Bronchial epithelial cell (primary cell): ENCODE data around the gene HOXA4. TPM values are rescaled to one million over a fixed set of nuclear protein-coding genes. Genes with fewer than 3 reads are reported as not detected.

Experiments
- DNase-seq: peaks from one replicate; pipeline ENCODE4 v3.0.0-alpha.2; 2010; ENCODE audit warnings: low read depth
- FAIRE-seq: peaks from 2 replicates; lab custom pipeline; 2011; peaks lifted over from hg19 to GRCh38; lab: Jason Lieb, UNC
- H3K27me3 ChIP-seq: 2 replicates; pipeline ENCODE4 v1.5.1; 2011; ENCODE audit warnings: low read length; ENCODE audit not compliant: control insufficient read depth, insufficient read depth
- H3K36me3 ChIP-seq: 2 replicates; pipeline ENCODE4 v1.5.1; 2011; ENCODE audit warnings: low read length; ENCODE audit not compliant: control insufficient read depth, insufficient read depth
- H3K4me3 ChIP-seq: 2 replicates; pipeline ENCODE4 v1.5.1; 2011; ENCODE audit warnings: mild to moderate bottlenecking, low read depth, low read length, control low read depth
- CTCF ChIP-seq: IDR thresholded peaks from 2 replicates; pipeline ENCODE4 v1.5.1; 2011; ENCODE audit warnings: mild to moderate bottlenecking, moderate library complexity, low read length, control low read depth, inconsistent platforms; ENCODE audit not compliant: insufficient read depth, severe bottlenecking
- total RNA-seq: library from RNA; depleted of rRNA; stranded (reverse); fragments of >200 nt; gene quantifications from 2 replicates; pipeline ENCODE4 v1.2.1, GENCODE V29; 2014

Gene HOXA4
- total RNA-seq, 1 donor from 2014 or later = not detected

- H3K4me3 ChIP-seq = no peak overlapping the region
- TF ChIP-seq CTCF = no peak
Measured at GRCh38 chr7:27165996-27166530, 35.5 kb upstream of the HOXA4 start.

GRCh38 chr7:27165089-27165995 is 34.8 kb upstream of the HOXA4 start, which contains the start of gene HOXA9:
HOXA9 (minus strand) TSS chr7:27165537; CDS start chr7:27165457, 80 bp downstream.
- DNase-seq = no peak
- no peaks in the 10 kb centered on the region for H3K36me3 ChIP-seq
- peaks cover 75% of the 10 kb centered on the region for H3K27me3 ChIP-seq
- no peak for FAIRE-seq
- no peak within 1 kb of the TSS for H3K4me3 ChIP-seq
- no peak for TF ChIP-seq CTCF

More at GRCh38 chr7:27165996-27166530, 35.5 kb upstream of the HOXA4 start:
- Histone ChIP-seq H3K36me3 (no peaks in the 10 kb centered on the region), H3K27me3 (peaks cover 74% of the 10 kb centered on the region)
- DNase-seq = no peak
- no peak for FAIRE-seq

- no peak for TF ChIP-seq CTCF
- DNase-seq (no peak), FAIRE-seq (no peak)
- Histone ChIP-seq H3K27me3 (peaks cover 75% of the 10 kb centered on the region), H3K4me3 (no peak overlapping the region), H3K36me3 (no peaks in the 10 kb centered on the region)
Measured at GRCh38 chr7:27164367-27165088, 34.0 kb upstream of the HOXA4 start.

GRCh38 chr7:27164045-27164366 is 33.4 kb upstream of the HOXA4 start:
- FAIRE-seq (no peak), DNase-seq (no peak)
- TF ChIP-seq CTCF = no peak
- peaks cover 77% of the 10 kb centered on the region for H3K27me3 ChIP-seq
- no peak overlapping the region for H3K4me3 ChIP-seq
- no peaks in the 10 kb centered on the region for H3K36me3 ChIP-seq

- TF ChIP-seq CTCF = no peak
- FAIRE-seq = no peak
- peaks cover 78% of the 10 kb centered on the region for H3K27me3 ChIP-seq
- DNase-seq = no peak
- no peaks in the 10 kb centered on the region for H3K36me3 ChIP-seq
- no peak overlapping the region for H3K4me3 ChIP-seq
Measured at GRCh38 chr7:27163288-27164044, 32.9 kb upstream of the HOXA4 start.
